GM08714 (cell line): ENCODE data around the gene GPRC5A.

Experiments
- H3K4me3 ChIP-seq: fragments of 200-500 bp; sonication (Bioruptor generic); 2 replicates; pipeline ENCODE4 v1.5.1; 2014; ENCODE audit warnings: mild to moderate bottlenecking, low read length, inconsistent platforms
- ZNF274 ChIP-seq: IDR thresholded peaks from 2 replicates; pipeline ENCODE4 v1.6.1; 2012; ENCODE audit warnings: mild to moderate bottlenecking, low read depth, low read length

The GPRC5A gene

DNA sequence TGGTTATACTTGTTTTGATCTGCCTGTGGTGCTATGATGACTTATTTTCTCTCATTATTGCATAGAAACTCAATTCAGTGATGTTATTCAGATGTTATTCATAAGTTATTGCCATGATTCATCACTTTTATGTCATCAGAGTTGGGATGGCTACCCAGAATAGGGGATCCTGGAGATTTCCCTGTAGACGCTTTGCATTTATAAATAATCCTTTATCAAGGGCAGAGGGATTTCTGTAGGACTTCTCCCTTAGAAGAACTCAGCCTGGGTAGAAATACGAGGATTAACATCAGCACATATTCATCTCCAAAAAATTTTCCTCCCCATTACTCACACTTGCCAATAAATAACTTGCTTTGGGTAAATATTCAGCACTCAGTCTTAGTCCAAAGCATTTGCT, 4.9 kb downstream of the GPRC5A start:
- TF ChIP-seq ZNF274, result no peak
- H3K4me3 ChIP-seq, result no peak overlapping the region

DNA sequence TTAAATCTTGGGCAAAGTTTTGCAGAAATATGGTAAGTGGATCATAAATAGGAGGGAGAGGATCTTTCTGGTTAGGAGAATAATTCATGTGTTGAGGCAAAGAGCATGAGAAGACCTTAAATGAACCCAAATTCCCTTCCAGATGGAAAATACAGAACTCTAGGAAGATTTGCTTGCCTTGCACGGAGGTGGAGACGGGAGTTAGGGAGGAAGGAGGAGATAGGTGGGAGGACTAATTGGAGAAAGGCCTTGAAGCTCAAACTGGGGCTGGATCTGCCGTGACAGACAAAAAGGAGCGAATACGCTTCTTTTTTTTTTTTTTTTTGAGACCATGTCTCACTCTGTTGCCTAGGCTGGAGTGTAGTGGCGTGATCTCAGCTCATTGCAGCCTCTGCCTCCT, 5.9 kb downstream of the GPRC5A start:
- H3K4me3 ChIP-seq, result no peak overlapping the region
- no peak for TF ChIP-seq ZNF274

DNA sequence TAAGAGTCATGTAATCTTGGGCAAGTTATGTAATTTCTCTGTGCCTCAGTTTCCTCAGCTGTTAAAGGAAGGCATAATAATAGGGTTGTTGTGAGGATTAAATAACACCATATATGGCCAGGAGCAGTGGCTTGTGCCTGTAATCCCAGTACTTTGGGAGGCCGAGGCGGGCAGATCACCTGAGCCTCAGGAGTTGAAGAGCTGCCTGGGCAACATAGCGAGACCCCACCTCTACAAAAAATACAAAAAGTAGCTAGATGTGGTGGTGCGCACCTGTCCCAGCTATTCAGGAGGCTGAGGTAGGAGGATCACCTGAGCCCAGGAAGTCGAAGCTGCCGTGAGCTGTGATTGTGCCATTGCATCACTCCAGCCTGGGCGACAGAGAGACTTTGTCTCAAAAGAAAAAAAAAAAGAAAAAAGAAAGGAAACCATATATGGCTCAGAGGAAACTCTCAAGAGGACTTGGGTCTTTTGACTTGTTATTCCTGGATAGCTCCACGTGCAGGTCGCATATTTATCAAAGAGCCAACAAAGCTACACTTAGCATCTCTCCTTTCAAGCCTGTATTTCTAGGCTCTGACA, 6.9 kb downstream of the GPRC5A start:
- no peak for TF ChIP-seq ZNF274
- no peak overlapping the region for H3K4me3 ChIP-seq

DNA sequence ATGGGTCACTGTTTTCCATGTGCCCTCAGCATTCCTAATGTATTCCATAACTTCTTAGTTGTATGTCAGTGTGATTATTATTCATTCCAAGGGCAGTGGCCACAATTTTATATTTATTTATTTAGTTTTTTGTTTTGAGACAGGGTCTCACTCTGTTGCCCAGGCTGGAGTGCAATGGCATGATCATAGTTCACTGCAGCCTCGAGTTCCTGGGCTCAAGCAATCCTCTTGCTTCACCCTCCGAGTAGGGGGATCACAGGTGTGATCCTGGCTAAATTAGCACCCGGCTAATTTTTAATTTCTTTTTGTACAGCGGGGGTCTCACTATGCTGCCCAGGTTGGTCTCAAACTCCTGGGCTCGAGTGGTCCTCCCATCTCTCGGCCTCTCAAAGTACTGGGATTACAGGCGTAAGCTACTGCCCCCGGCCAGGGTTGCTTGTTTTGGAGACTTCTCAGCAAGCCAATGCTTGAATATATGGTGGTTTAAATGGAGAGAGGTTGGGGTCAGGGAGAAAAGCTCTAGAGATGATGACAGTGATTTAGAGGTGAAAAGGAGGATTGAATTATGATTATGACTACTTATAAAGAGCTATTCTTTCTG, 7.6 kb downstream of the GPRC5A start:
- TF ChIP-seq ZNF274, result no peak
- no peak overlapping the region for H3K4me3 ChIP-seq

DNA sequence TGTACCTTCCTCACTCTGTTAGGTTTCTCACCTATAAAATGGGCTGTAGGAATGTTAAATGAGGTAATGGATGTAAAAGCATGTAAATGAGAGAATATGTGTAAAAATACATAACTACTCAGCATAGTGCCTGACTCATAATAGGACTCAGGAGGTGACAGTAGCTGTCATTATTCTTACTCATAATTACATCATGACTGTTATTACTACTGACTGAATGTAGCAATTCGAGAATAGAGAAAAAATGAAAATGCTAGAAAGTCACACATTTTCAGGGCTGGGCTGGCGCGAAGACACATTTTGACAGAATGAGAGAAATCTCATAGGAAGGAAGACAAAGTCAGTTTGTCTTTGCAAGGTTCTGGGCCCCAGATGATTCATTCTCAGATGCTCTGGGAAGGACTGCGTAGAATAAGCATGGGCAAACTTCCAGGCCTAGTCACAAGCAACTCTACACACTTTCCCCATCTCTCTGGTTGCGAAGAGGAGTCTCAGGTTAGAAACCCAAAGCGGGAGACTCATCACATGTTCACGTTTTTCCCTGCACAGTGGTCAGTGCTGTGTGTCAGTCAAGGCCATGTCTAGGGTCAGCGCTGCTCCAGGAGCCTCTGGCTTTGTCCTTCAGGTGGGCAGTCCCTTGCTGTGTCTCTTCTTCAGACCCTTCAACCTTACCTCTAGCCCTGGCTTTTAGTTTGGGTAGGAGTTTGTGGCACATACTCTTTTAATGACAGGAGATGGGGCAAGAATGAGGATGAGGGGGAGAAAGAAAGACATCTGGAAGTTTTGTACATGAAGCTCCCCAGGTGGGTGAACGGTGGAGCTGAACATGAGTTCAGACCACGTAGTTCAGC, 8.4 kb downstream of the GPRC5A start:
- H3K4me3 ChIP-seq, result no peak overlapping the region
- TF ChIP-seq ZNF274, result no peak

DNA sequence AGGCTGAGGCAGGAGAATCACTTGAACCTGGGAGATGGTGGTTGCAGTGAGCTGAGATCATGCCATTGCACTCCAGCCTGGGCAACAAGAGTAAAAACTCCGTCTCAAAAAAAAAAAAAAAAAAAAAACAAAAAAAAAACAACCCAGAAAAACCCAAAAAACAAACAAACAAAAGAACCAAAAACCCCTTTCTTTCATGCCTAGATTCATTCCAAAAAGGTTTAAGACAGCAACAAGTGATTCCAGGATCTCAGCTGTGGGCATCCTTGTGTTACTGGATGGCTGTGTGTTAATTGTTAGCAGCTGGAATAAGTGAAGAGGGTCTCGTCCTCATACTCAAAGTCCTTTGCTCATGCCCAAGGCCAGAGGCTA, 9.4 kb downstream of the GPRC5A start:
- TF ChIP-seq ZNF274, result no peak
- no peak overlapping the region for H3K4me3 ChIP-seq

DNA sequence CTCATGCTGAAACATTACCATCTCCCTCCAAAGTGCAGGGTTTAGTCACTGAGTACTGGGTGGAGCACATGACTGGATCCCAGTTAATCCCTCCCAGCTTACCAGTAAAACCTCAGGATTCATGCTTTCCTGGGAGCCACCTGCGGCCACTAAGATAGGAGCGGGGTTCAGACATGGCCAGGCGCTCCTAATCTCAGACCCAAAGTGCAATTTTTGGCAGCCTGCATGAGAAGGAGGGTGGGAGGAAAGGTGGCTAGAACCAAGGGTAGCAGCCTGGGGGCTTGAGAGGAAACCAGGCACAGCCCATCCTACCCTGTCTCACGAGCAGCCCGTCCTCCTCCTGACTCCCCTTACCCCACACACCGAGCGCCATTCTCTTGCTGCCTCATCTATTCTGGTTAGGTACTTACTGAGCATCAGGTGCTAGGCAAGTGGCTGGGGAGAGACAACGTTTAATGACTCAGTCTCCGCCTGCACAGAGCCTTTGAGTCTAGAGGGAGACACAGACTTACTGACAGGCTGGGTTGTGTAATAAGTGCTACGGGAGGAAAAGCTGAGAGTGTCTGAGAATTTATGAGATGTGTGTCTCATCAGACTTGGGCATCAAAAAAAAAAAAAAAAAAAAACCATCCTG, 9.9 kb downstream of the GPRC5A start:
- no peak for TF ChIP-seq ZNF274
- no peak overlapping the region for H3K4me3 ChIP-seq

DNA sequence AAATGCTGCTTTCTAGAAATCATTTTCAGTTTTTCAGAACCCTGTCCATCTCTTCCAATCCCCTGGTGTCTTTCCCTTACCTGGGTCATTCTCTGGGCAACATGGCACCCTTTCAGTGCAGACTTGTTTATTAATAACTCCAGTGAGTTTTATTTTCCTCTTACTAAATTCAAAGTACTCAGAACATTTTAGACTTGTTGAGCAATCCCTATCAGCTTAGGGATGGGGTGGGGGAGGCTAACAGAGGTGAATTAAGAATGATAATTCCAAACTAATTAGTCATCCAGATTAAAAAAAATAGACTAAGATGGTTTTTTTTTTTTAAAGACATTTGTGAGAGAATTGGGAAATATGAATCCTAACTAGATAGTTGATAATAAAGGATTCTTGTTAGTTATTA, 10.7 kb downstream of the GPRC5A start:
- H3K4me3 ChIP-seq, result no peak overlapping the region
- TF ChIP-seq ZNF274, result no peak

DNA sequence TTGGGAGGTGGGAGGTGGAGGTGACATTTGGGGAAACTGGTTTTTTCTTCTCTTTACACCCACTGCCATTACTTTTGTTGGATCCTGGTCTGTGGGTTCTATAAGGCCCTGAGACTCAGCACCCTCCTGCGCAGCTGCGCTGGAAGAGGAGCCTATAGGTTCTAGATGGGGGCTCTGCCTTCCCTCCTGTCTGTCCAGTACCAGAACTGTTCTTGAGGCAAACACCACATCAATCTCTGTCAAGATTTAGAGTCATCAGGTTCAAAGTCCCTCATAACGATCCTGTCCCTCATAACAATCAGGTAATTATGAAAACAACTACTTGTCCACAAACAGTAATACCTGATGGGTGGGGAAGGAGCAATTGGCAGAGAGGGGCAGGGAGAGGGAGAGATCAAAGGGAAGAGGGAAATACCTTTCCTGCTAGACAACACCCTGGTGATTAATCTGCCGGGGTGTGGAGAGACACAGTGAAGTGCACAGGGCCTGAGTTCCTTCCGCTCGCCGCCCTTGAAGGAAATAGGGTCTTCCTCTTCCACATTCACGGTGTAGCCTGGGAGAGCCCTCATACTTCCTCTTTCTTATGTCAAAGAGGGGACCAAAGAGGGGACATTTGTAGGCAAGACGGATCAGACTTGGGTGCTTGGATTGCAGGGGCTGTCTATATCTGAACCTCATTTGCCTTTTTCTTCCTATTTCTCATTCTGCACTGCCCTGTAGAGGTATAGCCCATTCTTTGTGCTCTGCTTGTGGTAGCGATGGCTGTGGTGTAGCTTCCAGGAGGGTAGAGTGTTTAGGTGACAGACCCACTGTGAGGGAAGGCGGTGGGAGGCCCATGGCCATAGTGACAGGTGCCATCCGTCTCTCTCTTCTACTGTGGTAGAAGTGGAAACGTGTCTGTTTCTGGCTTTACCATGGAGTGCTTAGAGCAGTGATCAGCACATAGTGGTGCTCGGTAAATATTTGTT, 12.6 kb downstream of the GPRC5A start:
- H3K4me3 ChIP-seq, result no peak overlapping the region
- TF ChIP-seq ZNF274, result no peak

DNA sequence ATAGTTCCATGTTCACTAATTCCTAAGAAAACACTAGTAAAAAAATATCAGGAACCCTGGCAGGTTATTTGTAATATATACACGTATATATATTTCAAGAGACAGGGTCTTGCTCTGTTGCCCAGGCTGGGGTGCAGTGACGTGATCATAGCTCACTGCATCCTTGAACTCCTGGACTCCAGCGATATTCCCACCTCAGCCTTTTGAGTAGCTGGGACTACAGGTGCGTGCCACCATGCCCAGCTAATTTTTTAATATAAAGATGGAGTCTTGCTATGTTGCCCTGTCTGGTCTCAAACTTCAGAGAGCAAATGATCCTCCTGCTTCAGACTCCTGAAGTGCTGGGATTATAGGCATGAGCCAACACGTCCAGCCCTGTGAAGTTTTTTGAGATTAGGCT, 16.2 kb downstream of the GPRC5A start:
- H3K4me3 ChIP-seq, result no peak overlapping the region
- no peak for TF ChIP-seq ZNF274

DNA sequence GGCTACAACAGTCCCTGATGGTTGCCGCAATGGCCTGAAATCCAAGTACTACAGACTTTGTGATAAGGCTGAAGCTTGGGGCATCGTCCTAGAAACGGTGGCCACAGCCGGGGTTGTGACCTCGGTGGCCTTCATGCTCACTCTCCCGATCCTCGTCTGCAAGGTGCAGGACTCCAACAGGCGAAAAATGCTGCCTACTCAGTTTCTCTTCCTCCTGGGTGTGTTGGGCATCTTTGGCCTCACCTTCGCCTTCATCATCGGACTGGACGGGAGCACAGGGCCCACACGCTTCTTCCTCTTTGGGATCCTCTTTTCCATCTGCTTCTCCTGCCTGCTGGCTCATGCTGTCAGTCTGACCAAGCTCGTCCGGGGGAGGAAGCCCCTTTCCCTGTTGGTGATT, 16.9 kb downstream of the GPRC5A start:
- TF ChIP-seq ZNF274, result no peak
- no peak overlapping the region for H3K4me3 ChIP-seq

DNA sequence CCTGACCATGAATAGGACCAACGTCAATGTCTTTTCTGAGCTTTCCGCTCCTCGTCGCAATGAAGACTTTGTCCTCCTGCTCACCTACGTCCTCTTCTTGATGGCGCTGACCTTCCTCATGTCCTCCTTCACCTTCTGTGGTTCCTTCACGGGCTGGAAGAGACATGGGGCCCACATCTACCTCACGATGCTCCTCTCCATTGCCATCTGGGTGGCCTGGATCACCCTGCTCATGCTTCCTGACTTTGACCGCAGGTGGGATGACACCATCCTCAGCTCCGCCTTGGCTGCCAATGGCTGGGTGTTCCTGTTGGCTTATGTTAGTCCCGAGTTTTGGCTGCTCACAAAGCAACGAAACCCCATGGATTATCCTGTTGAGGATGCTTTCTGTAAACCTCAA, 17.3 kb downstream of the GPRC5A start:
- TF ChIP-seq ZNF274, result no peak

DNA sequence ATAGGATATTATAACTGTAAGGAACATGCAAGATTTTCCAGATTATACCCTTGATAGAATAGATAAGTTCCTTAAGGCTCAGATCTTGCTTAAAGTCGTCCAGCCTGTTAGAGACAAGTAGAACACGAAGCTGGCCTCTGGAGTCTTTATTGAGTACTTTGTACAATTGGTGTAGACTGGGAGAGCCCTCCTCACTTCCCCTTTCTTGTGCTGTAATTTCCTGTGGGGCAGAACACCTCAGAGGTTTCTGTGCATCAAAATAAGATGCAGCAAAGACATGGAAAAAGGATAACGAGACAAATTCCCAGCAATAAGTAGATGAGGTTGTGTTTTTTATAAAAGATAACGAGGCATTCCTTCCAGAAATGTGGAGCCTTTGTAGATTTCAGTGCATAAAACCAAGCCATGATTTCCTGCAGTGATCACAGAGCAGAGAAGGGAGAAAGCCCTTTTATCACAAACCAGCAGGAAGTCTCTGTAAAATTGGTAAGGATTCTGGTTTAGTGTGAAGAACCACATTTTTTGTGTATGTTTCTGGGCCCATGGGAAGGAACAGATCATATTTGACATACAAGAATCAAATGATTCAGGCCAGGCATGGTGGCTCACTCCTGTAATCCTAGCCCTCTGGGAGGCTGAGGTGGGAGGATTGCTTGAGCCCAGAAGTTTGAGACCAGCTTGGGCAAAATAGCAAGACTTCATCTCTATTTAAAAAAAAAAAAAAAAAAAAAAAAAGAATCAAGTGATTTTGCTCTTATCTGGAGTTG, 18.0 kb downstream of the GPRC5A start:
- H3K4me3 ChIP-seq, result no peak overlapping the region
- TF ChIP-seq ZNF274, result no peak

More for the DNA sequence above, 17.3 kb downstream of the GPRC5A start:
- H3K4me3 ChIP-seq, result no peak overlapping the region
